ENCODE results near the gene CEP89.

CEP89 gene

GRCh38 chr19:32909257-32909656 lies 62.5 kb downstream of the CEP89 start:
- DNase-seq, result no peak
- no peaks in the 10 kb centered on the region for H3K4me1 ChIP-seq (ENCODE audit: low read length)
- H2AFZ ChIP-seq (ENCODE audit: low read length), result no peak overlapping the region
- no peak overlapping the region for H3K27ac ChIP-seq (ENCODE audit: low read length)
- no peaks in the 10 kb centered on the region for H3K79me2 ChIP-seq (ENCODE audit: low read length)
- TF ChIP-seq EZH2 (optimal IDR thresholded peaks at IDR 0.05; ENCODE audit: low read depth, low read length) (no peak), CTCF (IDR thresholded peaks at IDR 0.05; ENCODE audit: low read length) (no peak), EZH2phosphoT487 (IDR thresholded peaks at IDR 0.05; ENCODE audit: low read length) (no peak)
- no peak overlapping the region for H3K4me2 ChIP-seq (ENCODE audit: low read depth, low read length)
- H4K20me1 ChIP-seq (ENCODE audit: insufficient read depth, low read length), result no peaks in the 10 kb centered on the region
- H3K4me3 ChIP-seq (ENCODE audit: low read length), result no peak overlapping the region
- H3K9me2 ChIP-seq (replicated peaks; ENCODE audit: insufficient read depth, low read length), result no peaks in the 10 kb centered on the region
- no peaks in the 10 kb centered on the region for H3K27me3 ChIP-seq (replicated peaks; ENCODE audit: insufficient read depth, low read length)
- no peak overlapping the region for H3K9ac ChIP-seq (ENCODE audit: low read length)
- no peaks in the 10 kb centered on the region for H3K36me3 ChIP-seq (replicated peaks; ENCODE audit: insufficient read depth, low read length)
- H3F3A ChIP-seq (ENCODE audit: insufficient read depth, low read length), result no peaks in the 10 kb centered on the region
- H3K9me3 ChIP-seq (replicated peaks; ENCODE audit: insufficient read depth, low read length), result no peaks in the 10 kb centered on the region

GRCh38 chr19:32908641-32909190 lies 63.0 kb downstream of the CEP89 start:
- Histone ChIP-seq H3K4me3 (ENCODE audit: low read length) (no peak overlapping the region), H3K36me3 (replicated peaks; ENCODE audit: insufficient read depth, low read length) (no peaks in the 10 kb centered on the region), H3K79me2 (ENCODE audit: low read length) (no peaks in the 10 kb centered on the region), H2AFZ (ENCODE audit: low read length) (no peak overlapping the region), H3F3A (ENCODE audit: insufficient read depth, low read length) (no peaks in the 10 kb centered on the region), H3K4me1 (ENCODE audit: low read length) (no peaks in the 10 kb centered on the region), H3K9me3 (replicated peaks; ENCODE audit: insufficient read depth, low read length) (no peaks in the 10 kb centered on the region), H3K9ac (ENCODE audit: low read length) (no peak overlapping the region), H3K27me3 (replicated peaks; ENCODE audit: insufficient read depth, low read length) (no peaks in the 10 kb centered on the region), H3K9me2 (replicated peaks; ENCODE audit: insufficient read depth, low read length) (no peaks in the 10 kb centered on the region), H3K27ac (ENCODE audit: low read length) (no peak overlapping the region), H4K20me1 (ENCODE audit: insufficient read depth, low read length) (no peaks in the 10 kb centered on the region), H3K4me2 (ENCODE audit: low read depth, low read length) (no peak overlapping the region)
- DNase-seq, result no peak
- TF ChIP-seq EZH2 (optimal IDR thresholded peaks at IDR 0.05; ENCODE audit: low read depth, low read length), result no peak
- TF ChIP-seq CTCF (IDR thresholded peaks at IDR 0.05; ENCODE audit: low read length), result no peak
- no peak for TF ChIP-seq EZH2phosphoT487 (IDR thresholded peaks at IDR 0.05; ENCODE audit: low read length)

- TF ChIP-seq EZH2phosphoT487 (IDR thresholded peaks at IDR 0.05; ENCODE audit: low read length) (no peak), CTCF (IDR thresholded peaks at IDR 0.05; ENCODE audit: low read length) (no peak)
- Histone ChIP-seq H3K27me3 (replicated peaks; ENCODE audit: insufficient read depth, low read length) (no peaks in the 10 kb centered on the region), H2AFZ (ENCODE audit: low read length) (no peak overlapping the region), H3F3A (ENCODE audit: insufficient read depth, low read length) (no peaks in the 10 kb centered on the region), H3K4me1 (ENCODE audit: low read length) (no peaks in the 10 kb centered on the region), H3K4me2 (ENCODE audit: low read depth, low read length) (no peak overlapping the region), H3K27ac (ENCODE audit: low read length) (no peak overlapping the region), H4K20me1 (ENCODE audit: insufficient read depth, low read length) (no peaks in the 10 kb centered on the region), H3K79me2 (ENCODE audit: low read length) (no peaks in the 10 kb centered on the region), H3K9me3 (replicated peaks; ENCODE audit: insufficient read depth, low read length) (no peaks in the 10 kb centered on the region), H3K9ac (ENCODE audit: low read length) (no peak overlapping the region), H3K36me3 (replicated peaks; ENCODE audit: insufficient read depth, low read length) (no peaks in the 10 kb centered on the region), H3K4me3 (ENCODE audit: low read length) (no peak overlapping the region), H3K9me2 (replicated peaks; ENCODE audit: insufficient read depth, low read length) (no peaks in the 10 kb centered on the region)
- DNase-seq, result no peak
These were observed 69.3 kb downstream of the CEP89 start for GRCh38 chr19:32902448-32902847.
